ENCODE data around the gene SH2B3. TPM values are rescaled to one million over a fixed set of nuclear protein-coding genes. Genes with fewer than 3 reads are reported as not detected.

The SH2B3 gene
- total and polyA plus RNA-seq, 2 donors (not counting 1 experiment from before 2014, with no cell fraction given) = 21.9 to 69.4 TPM

DNA sequence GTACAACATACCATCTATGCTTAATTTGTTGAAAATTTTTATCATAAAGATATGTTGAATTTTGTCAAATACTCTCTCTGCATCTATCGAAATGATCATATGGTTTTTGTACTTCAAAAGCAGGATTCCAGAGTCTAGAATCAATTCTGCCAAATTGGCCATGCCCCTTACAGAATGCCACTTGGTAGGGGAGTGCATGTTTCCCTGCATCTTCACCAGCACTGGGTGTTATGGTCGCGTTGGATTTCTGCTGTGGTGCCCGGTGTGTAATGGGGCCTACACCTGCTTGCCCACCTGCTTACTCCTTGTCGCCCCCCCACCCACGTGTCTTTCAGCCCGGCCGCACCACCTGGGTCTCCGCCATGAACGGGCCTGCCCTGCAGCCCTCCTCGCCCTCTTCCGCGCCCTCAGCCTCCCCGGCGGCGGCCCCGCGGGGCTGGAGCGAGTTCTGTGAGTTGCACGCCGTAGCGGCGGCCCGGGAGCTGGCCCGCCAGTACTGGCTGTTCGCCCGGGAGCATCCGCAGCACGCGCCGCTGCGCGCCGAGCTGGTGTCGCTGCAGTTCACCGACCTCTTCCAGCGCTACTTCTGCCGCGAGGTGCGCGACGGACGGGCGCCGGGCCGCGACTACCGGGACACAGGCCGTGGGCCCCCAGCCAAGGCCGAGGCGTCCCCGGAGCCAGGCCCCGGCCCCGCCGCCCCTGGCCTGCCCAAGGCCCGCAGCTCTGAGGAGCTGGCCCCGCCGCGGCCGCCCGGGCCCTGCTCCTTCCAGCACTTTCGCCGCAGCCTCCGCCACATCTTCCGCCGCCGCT lies 12.3 kb downstream of the SH2B3 start:
- ChIA-PET POLR2A (no interaction called here), CTCF (interaction anchor here (0.8 to 2.3 kb wide), 2 partner anchors 21 to 34 kb away, joined by 4 to 10 read pairs; no protein-coding TSS in a partner anchor)
- DNase-seq (no peak), ATAC-seq (ENCODE audit: low read depth) (no peak)
- Histone ChIP-seq H3K4me1 (ENCODE audit: control insufficient read depth in 2 of 2, insufficient read depth in 2 of 2, low read length in 2 of 2) (peaks cover 6 to 14% of the 10 kb centered on the region in 2 donors), H2AFZ (ENCODE audit: insufficient read depth, low read depth, low read length, poor library complexity, severe bottlenecking) (no peak overlapping the region), H3K9ac (ENCODE audit: low read length) (no peak overlapping the region), H4K20me1 (ENCODE audit: control insufficient read depth, insufficient read depth, low read length, poor library complexity, severe bottlenecking) (peaks cover 57% of the 10 kb centered on the region), H3K9me3 (ENCODE audit: control extremely low read depth in 1 of 3, control insufficient read depth in 2 of 3, insufficient read depth in 1 of 3, low read length in 2 of 3) (no peaks in the 10 kb centered on the region), H3K79me2 (ENCODE audit: control insufficient read depth, insufficient read depth, low read length) (peaks cover 95% of the 10 kb centered on the region), H3K27ac (ENCODE audit: low read length in 2 of 2) (no peak overlapping the region), H3K36me3 (replicated peaks in 1 of 2; ENCODE audit: control extremely low read depth in 1 of 2, control insufficient read depth in 1 of 2, extremely low read depth in 1 of 2, insufficient read depth in 2 of 2, low read length in 1 of 2) (peaks cover 11 to 53% of the 10 kb centered on the region in 2 experiments), H3K4me2 (replicated peaks; ENCODE audit: low read depth, low read length, poor library complexity, severe bottlenecking) (no peak overlapping the region), H3K4me3 (ENCODE audit: control extremely low read depth in 1 of 5, extremely low read depth in 1 of 5, insufficient read depth in 1 of 5, low read depth in 2 of 5, low read length in 4 of 5) (no peak overlapping the region), H3K27me3 (replicated peaks in 1 of 4; ENCODE audit: control extremely low read depth in 1 of 4, control insufficient read depth in 3 of 4, insufficient read depth in 4 of 4, low read length in 3 of 4) (no peaks in the 10 kb centered on the region)
- WGBS (ENCODE audit: insufficient coverage) = 98% methylated on average over 66 of the region's 67 CpGs
- Mint-ChIP-seq H3K4me3 (no peak overlapping the region), H3K9me3 (ENCODE audit: insufficient read depth) (no peaks in the 10 kb centered on the region), H3K27me3 (no peaks in the 10 kb centered on the region), H3K27ac (no peak overlapping the region), H3K4me1 (peaks cover 37% of the 10 kb centered on the region)
- no peak for TF ChIP-seq EZH2 (IDR thresholded peaks at IDR 0.05; ENCODE audit: borderline replicate concordance, insufficient read depth, low read depth, low read length, poor library complexity, severe bottlenecking)
- TF ChIP-seq, protein P1, sequence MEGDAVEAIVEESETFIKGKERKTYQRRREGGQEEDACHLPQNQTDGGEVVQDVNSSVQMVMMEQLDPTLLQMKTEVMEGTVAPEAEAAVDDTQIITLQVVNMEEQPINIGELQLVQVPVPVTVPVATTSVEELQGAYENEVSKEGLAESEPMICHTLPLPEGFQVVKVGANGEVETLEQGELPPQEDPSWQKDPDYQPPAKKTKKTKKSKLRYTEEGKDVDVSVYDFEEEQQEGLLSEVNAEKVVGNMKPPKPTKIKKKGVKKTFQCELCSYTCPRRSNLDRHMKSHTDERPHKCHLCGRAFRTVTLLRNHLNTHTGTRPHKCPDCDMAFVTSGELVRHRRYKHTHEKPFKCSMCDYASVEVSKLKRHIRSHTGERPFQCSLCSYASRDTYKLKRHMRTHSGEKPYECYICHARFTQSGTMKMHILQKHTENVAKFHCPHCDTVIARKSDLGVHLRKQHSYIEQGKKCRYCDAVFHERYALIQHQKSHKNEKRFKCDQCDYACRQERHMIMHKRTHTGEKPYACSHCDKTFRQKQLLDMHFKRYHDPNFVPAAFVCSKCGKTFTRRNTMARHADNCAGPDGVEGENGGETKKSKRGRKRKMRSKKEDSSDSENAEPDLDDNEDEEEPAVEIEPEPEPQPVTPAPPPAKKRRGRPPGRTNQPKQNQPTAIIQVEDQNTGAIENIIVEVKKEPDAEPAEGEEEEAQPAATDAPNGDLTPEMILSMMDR (IDR thresholded peaks at IDR 0.05) = no peak
- intact Hi-C loops (cut with micrococcal nuclease) = no loop called here

DNA sequence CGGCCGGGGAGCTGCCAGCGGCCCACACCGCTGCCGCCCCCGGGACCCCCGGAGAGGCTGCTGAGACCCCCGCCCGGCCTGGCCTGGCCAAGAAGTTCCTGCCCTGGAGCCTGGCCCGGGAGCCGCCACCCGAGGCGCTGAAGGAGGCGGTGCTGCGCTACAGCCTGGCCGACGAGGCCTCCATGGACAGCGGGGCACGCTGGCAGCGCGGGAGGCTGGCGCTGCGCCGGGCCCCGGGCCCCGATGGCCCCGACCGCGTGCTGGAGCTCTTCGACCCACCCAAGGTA lies 12.8 kb downstream of the SH2B3 start:
- Histone ChIP-seq H3K79me2 (ENCODE audit: control insufficient read depth, insufficient read depth, low read length) (peaks cover 95% of the 10 kb centered on the region), H2AFZ (ENCODE audit: insufficient read depth, low read depth, low read length, poor library complexity, severe bottlenecking) (no peak overlapping the region), H3K27me3 (replicated peaks in 1 of 4; ENCODE audit: control extremely low read depth in 1 of 4, control insufficient read depth in 3 of 4, insufficient read depth in 4 of 4, low read length in 3 of 4) (no peaks in the 10 kb centered on the region), H3K4me1 (ENCODE audit: control insufficient read depth in 2 of 2, insufficient read depth in 2 of 2, low read length in 2 of 2) (peaks cover 5 to 8% of the 10 kb centered on the region in 2 donors), H3K36me3 (replicated peaks in 1 of 2; ENCODE audit: control extremely low read depth in 1 of 2, control insufficient read depth in 1 of 2, extremely low read depth in 1 of 2, insufficient read depth in 2 of 2, low read length in 1 of 2) (peaks cover 11 to 50% of the 10 kb centered on the region in 2 experiments), H3K9me3 (ENCODE audit: control extremely low read depth in 1 of 3, control insufficient read depth in 2 of 3, insufficient read depth in 1 of 3, low read length in 2 of 3) (no peaks in the 10 kb centered on the region), H3K27ac (ENCODE audit: low read length in 2 of 2) (no peak overlapping the region), H4K20me1 (ENCODE audit: control insufficient read depth, insufficient read depth, low read length, poor library complexity, severe bottlenecking) (peaks cover 52% of the 10 kb centered on the region), H3K4me3 (ENCODE audit: control extremely low read depth in 1 of 5, extremely low read depth in 1 of 5, insufficient read depth in 1 of 5, low read depth in 2 of 5, low read length in 4 of 5) (no peak overlapping the region), H3K4me2 (replicated peaks; ENCODE audit: low read depth, low read length, poor library complexity, severe bottlenecking) (no peak overlapping the region), H3K9ac (ENCODE audit: low read length) (no peak overlapping the region)
- ATAC-seq (ENCODE audit: low read depth) = no peak
- WGBS (ENCODE audit: insufficient coverage) = 97% methylated on average over 30 of the region's 30 CpGs
- H3K4me3 Mint-ChIP-seq = no peak overlapping the region
- no peaks in the 10 kb centered on the region for H3K9me3 Mint-ChIP-seq (ENCODE audit: insufficient read depth)
- CTCF ChIA-PET = interaction anchor here (0.8 to 2.3 kb wide), 2 partner anchors 22 to 33 kb away, joined by 4 to 10 read pairs; no protein-coding TSS in a partner anchor
- no peaks in the 10 kb centered on the region for H3K27me3 Mint-ChIP-seq
- POLR2A ChIA-PET = no interaction called here
- H3K27ac Mint-ChIP-seq = no peak overlapping the region
- H3K4me1 Mint-ChIP-seq = peaks cover 33% of the 10 kb centered on the region
- no peak for DNase-seq
- TF ChIP-seq EZH2 (IDR thresholded peaks at IDR 0.05; ENCODE audit: borderline replicate concordance, insufficient read depth, low read depth, low read length, poor library complexity, severe bottlenecking) = no peak
- TF ChIP-seq, protein P1 (IDR thresholded peaks at IDR 0.05) = no peak
- intact Hi-C loops (cut with micrococcal nuclease) = no loop called here
